Brain microvascular endothelial cell (primary cell): ENCODE results near the gene CDCA7.
A peak's percentile ranks its signal among the peaks of the same experiment; 100 is the strongest.

Experiments
- DNase-seq: peaks from one replicate; pipeline ENCODE4 v3.0.0-alpha.2; 2020
- H3K27ac ChIP-seq: fragments of 250-450 bp; sonication (Bioruptor Pico); 2 replicates; pipeline ENCODE4 v1.5.1; 2020; ENCODE audit warnings: mild to moderate bottlenecking, moderate library complexity
- H3K27me3 ChIP-seq: fragments of 250-450 bp; sonication (Bioruptor Pico); replicated peaks from 2 replicates; pipeline ENCODE4 v1.5.1; 2020; ENCODE audit warnings: mild to moderate bottlenecking
- H3K36me3 ChIP-seq: fragments of 250-450 bp; sonication (Bioruptor Pico); replicated peaks from 2 replicates; pipeline ENCODE4 v1.5.1; 2020; ENCODE audit warnings: mild to moderate bottlenecking
- H3K4me3 ChIP-seq: 2 replicates; pipeline ENCODE4 v1.5.1; 2011; ENCODE audit warnings: low read depth, mild to moderate bottlenecking, control low read depth, low read length, moderate library complexity
- in situ Hi-C: cut with HindIII; loops from 2 replicates; pipeline ENCODE4 v1.10.0; 2017; ENCODE audit warnings: low sequenced_read_pairs, low pct_ligation_motif_present
- TF ChIP-seq, protein P1 (sequence below): IDR thresholded peaks from 2 replicates; pipeline ENCODE4 v1.5.1; 2011; ENCODE audit warnings: low read depth, mild to moderate bottlenecking, moderate library complexity, low read length, control low read depth, inconsistent platforms; ENCODE audit errors: missing control alignments

The CDCA7 gene

DNA sequence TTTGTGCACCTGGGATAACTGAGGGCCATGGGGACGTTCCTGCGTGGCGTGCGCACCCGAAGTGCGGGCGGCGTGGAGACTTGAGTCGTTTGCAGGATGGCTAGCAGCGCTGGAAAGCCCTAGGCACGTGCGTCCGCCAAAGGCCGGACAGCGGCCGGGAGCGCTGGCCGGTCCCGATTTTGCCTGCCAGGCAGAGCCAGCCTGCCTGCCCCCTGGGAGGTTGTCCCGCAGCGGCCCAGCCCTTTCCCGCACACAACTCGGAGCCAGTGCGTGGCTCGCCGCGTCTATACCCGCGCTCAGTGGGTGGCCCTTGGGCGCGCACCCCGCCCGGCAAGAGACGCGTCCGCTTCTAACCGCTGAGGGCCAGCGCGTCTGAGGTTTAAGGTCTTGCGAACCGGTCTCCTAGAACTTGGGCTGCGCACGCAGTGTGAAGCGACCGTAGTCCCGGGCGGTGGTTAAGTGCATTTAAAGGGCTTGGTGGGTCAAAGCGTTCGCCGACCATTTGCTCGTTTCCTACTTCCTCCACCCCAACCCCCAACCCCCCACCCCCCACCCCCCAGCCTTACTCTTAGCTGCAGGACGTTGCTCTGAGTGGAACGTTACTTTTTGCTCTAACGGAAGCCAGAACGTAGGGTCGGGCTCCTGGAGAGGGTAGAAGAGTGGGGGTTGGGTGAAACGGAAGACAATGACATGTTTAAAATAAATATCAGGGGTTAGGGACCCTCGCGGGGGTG lies 627 bp downstream of the CDCA7 start:
- H3K4me3 ChIP-seq = peak overlapping the region; percentile 86
- H3K27ac ChIP-seq = peak overlapping the region; percentile 88
- TF ChIP-seq, protein P1, sequence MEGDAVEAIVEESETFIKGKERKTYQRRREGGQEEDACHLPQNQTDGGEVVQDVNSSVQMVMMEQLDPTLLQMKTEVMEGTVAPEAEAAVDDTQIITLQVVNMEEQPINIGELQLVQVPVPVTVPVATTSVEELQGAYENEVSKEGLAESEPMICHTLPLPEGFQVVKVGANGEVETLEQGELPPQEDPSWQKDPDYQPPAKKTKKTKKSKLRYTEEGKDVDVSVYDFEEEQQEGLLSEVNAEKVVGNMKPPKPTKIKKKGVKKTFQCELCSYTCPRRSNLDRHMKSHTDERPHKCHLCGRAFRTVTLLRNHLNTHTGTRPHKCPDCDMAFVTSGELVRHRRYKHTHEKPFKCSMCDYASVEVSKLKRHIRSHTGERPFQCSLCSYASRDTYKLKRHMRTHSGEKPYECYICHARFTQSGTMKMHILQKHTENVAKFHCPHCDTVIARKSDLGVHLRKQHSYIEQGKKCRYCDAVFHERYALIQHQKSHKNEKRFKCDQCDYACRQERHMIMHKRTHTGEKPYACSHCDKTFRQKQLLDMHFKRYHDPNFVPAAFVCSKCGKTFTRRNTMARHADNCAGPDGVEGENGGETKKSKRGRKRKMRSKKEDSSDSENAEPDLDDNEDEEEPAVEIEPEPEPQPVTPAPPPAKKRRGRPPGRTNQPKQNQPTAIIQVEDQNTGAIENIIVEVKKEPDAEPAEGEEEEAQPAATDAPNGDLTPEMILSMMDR = peak; percentile 2
- no peaks in the 10 kb centered on the region for H3K36me3 ChIP-seq
- in situ Hi-C loops = no loop called here
- DNase-seq = peak; percentile 44
- no peaks in the 10 kb centered on the region for H3K27me3 ChIP-seq

DNA sequence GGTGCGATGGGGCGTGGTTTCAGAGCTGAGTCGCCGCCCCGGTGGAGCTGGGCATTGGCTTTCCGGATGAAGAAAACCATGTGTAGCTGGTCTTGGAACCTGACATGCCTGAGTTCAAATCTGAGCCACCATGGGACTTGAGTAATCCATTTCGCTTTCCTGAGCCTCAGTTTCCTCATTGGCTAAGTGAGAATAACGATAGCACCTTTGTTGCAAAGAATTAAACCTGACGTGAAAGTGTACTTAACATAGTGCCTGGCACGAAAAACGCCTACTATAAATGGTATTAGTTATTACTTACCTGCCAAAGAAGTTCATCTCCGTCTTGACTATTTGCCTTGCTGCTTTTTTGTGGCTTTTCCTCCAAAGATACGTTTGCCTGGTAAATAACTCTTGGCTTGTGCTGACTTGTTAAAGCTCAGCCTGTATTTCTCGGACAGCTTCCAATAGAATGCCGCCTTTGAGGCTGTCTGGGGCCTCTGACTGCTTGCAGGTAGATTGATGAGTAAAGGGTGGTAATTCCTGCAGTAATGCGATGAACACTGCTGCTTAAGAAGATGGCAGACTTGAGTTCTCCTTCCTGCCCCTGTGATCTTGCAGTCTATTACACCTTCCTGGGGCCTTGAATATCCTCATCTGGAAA lies 1.3 kb downstream of the CDCA7 start:
- TF ChIP-seq, protein P1 = no peak
- no peaks in the 10 kb centered on the region for H3K27me3 ChIP-seq
- no peak overlapping the region for H3K27ac ChIP-seq
- in situ Hi-C loops = no loop called here
- no peaks in the 10 kb centered on the region for H3K36me3 ChIP-seq
- DNase-seq = peak; percentile 16
- H3K4me3 ChIP-seq = peak overlapping the region; percentile 86

DNA sequence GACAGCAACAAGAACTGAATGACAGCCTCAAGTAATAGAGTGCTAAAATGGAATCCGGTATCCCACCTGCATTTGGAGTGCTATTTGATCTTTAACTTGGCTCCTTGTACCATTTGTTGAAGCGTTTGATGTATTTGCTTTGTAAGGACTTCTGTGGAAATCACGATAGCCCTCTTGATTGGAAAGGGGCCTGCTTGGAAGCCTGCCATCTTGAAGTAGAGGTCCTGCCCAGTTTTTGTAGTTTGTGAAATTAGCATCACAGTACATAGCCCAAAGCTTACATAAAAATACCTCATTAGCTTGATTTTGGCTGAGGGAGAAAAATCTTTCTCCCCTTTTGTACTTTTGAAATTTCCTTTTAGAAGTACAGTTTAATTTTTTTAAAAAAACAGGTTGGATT lies 2.7 kb downstream of the CDCA7 start:
- DNase-seq = no peak
- in situ Hi-C loops = no loop called here
- H3K27ac ChIP-seq = no peak overlapping the region
- H3K4me3 ChIP-seq = no peak overlapping the region
- H3K27me3 ChIP-seq = no peaks in the 10 kb centered on the region
- TF ChIP-seq, protein P1 = no peak
- no peaks in the 10 kb centered on the region for H3K36me3 ChIP-seq

DNA sequence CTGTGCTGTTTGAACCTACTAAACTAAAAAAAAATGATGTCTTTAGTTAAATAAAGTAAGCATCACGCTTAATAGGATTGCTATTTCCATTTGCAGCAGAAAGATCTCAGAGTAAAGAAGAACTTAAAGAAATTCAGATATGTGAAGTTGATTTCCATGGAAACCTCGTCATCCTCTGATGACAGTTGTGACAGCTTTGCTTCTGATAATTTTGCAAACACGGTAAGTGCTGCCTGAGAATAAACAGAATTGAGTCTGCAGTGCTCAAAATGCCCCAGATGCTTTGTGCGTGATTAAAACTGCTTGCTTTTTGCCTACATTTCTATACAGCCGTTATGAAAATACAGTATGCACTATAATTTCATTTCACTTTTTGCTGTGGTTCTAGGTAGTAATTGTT lies 3.9 kb downstream of the CDCA7 start:
- no peak for DNase-seq
- Histone ChIP-seq H3K36me3 (no peaks in the 10 kb centered on the region), H3K27ac (no peak overlapping the region), H3K4me3 (no peak overlapping the region), H3K27me3 (no peaks in the 10 kb centered on the region)
- in situ Hi-C loops = no loop called here
- TF ChIP-seq, protein P1 = no peak

DNA sequence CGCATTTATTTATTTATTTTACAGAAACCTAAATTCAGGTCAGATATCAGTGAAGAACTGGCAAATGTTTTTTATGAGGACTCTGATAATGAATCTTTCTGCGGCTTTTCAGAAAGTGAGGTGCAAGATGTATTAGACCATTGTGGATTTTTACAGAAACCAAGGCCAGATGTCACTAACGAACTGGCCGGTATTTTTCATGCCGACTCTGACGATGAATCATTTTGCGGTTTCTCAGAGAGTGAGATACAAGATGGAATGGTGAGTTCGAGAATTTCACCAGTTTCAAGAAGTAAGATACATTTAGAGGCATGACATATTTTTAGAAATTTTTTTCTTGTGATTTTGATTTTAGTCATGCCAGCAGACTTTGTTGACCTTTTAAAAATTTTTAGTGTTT lies 4.6 kb downstream of the CDCA7 start:
- Histone ChIP-seq H3K36me3 (peaks cover 2% of the 10 kb centered on the region), H3K27ac (no peak overlapping the region), H3K4me3 (no peak overlapping the region), H3K27me3 (no peaks in the 10 kb centered on the region)
- DNase-seq = no peak
- TF ChIP-seq, protein P1 = no peak
- in situ Hi-C loops = no loop called here
